HEK293 (cell line): Measurements from ENCODE around the gene PPP2R2B.

ENCODE experiments used
- CTCF ChIA-PET: fragments of 350-600 bp; formaldehyde crosslinking; extraction: SDS; loops from one replicate; lab custom pipeline; 2021; ENCODE audit warnings: antibody characterized with exemption; lab: Yijun Ruan, JAX
- POLR2A ChIA-PET: fragments of 300-600 bp; formaldehyde crosslinking; extraction: SDS; loops from one replicate; lab custom pipeline; 2020; ENCODE audit warnings: antibody characterized with exemption, inconsistent platforms; lab: Yijun Ruan, JAX
- H3K27ac ChIP-seq: fragments of 200-500 bp; sonication (Bioruptor generic); 2 replicates; pipeline ENCODE4 v1.5.1; 2014; ENCODE audit warnings: low read depth, low read length, control low read depth, inconsistent platforms; ENCODE audit errors: extremely low read depth
- H3K36me3 ChIP-seq, 2 experiments: fragments of 200-500 bp in 1 of 2; sonication (Bioruptor generic) in 1 of 2; 1 replicate in 1 of 2; 2 replicates in 1 of 2; pipeline ENCODE4 v1.5.1; 2014 to 2017; ENCODE audit warnings: inconsistent platforms in 2 of 2, low read length in 2 of 2; ENCODE audit not compliant: control insufficient read depth in 2 of 2, insufficient read depth in 1 of 2
- H3K4me1 ChIP-seq: fragments of 200-500 bp; sonication (Bioruptor generic); 2 replicates; pipeline ENCODE4 v1.5.1; 2014; ENCODE audit warnings: mild to moderate bottlenecking, low read length, inconsistent platforms; ENCODE audit not compliant: control insufficient read depth, insufficient read depth
- H3K4me3 ChIP-seq: 2 replicates; pipeline ENCODE4 v1.5.1; 2011; ENCODE audit warnings: low read depth, mild to moderate bottlenecking, control low read depth, low read length, moderate library complexity
- H3K9me3 ChIP-seq: fragments of 200-500 bp; sonication (Bioruptor generic); 2 replicates; pipeline ENCODE4 v1.5.1; 2014; ENCODE audit warnings: low read depth, low read length, inconsistent platforms; ENCODE audit not compliant: control insufficient read depth, insufficient read depth
- AEBP2 ChIP-seq: fragments of 450-650 bp; formaldehyde crosslinking; IDR thresholded peaks from 2 replicates; pipeline ENCODE4 v1.5.1; 2016; ENCODE audit warnings: missing biosample characterization, missing genetic modification characterization, borderline replicate concordance
- KLF16 ChIP-seq: fragments of 450-650 bp; formaldehyde crosslinking; IDR thresholded peaks from 2 replicates; pipeline ENCODE4 v1.5.1; 2017; ENCODE audit warnings: missing biosample characterization, missing genetic modification characterization
- SALL2 ChIP-seq: fragments of 450-650 bp; formaldehyde crosslinking; IDR thresholded peaks from 2 replicates; pipeline ENCODE4 v1.5.0; 2017; ENCODE audit warnings: missing biosample characterization, mild to moderate bottlenecking, missing genetic modification characterization, borderline replicate concordance
- SCRT1 ChIP-seq: fragments of 450-650 bp; formaldehyde crosslinking; IDR thresholded peaks from 2 replicates; pipeline ENCODE4 v1.5.1; 2016; ENCODE audit warnings: missing biosample characterization, missing genetic modification characterization, borderline replicate concordance
- ZBTB49 ChIP-seq: fragments of 450-650 bp; formaldehyde crosslinking; IDR thresholded peaks from 2 replicates; pipeline ENCODE4 v1.5.1; 2016; ENCODE audit warnings: missing biosample characterization, missing genetic modification characterization, low read depth
- ZBTB8A ChIP-seq: fragments of 450-650 bp; formaldehyde crosslinking; IDR thresholded peaks from 2 replicates; pipeline ENCODE4 v1.5.1; 2016; ENCODE audit warnings: missing biosample characterization, missing genetic modification characterization
- ZNF114 ChIP-seq: fragments of 450-650 bp; formaldehyde crosslinking; IDR thresholded peaks from 2 replicates; pipeline ENCODE4 v1.5.0; 2017; ENCODE audit warnings: missing biosample characterization, missing genetic modification characterization
- ZNF132 ChIP-seq: fragments of 450-650 bp; formaldehyde crosslinking; IDR thresholded peaks from 2 replicates; pipeline ENCODE4 v1.5.1; 2017; ENCODE audit warnings: missing biosample characterization, missing genetic modification characterization, borderline replicate concordance
- ZNF146 ChIP-seq: fragments of 450-650 bp; formaldehyde crosslinking; IDR thresholded peaks from 2 replicates; pipeline ENCODE4 v1.5.1; 2016; ENCODE audit warnings: missing biosample characterization, missing genetic modification characterization
- ZNF157 ChIP-seq: fragments of 450-650 bp; formaldehyde crosslinking; IDR thresholded peaks from 2 replicates; pipeline ENCODE4 v1.5.1; 2016; ENCODE audit warnings: missing biosample characterization, missing genetic modification characterization
- ZNF174 ChIP-seq: fragments of 450-650 bp; formaldehyde crosslinking; IDR thresholded peaks from 2 replicates; pipeline ENCODE4 v1.5.0; 2017; ENCODE audit warnings: missing biosample characterization, mild to moderate bottlenecking, missing genetic modification characterization
- ZNF2 ChIP-seq: fragments of 450-650 bp; formaldehyde crosslinking; IDR thresholded peaks from 2 replicates; pipeline ENCODE4 v1.5.1; 2016; ENCODE audit warnings: missing biosample characterization, missing genetic modification characterization
- ZNF239 ChIP-seq: fragments of 450-650 bp; formaldehyde crosslinking; IDR thresholded peaks from 2 replicates; pipeline ENCODE4 v1.5.1; 2016; ENCODE audit warnings: missing biosample characterization, missing genetic modification characterization
- ZNF248 ChIP-seq: fragments of 450-650 bp; formaldehyde crosslinking; IDR thresholded peaks from 2 replicates; pipeline ENCODE4 v1.5.1; 2017; ENCODE audit warnings: missing biosample characterization, missing genetic modification characterization
- ZNF341 ChIP-seq: fragments of 450-650 bp; formaldehyde crosslinking; IDR thresholded peaks from 2 replicates; pipeline ENCODE4; 2016; ENCODE audit warnings: low read depth, missing biosample characterization, missing genetic modification characterization
- ZNF354C ChIP-seq: fragments of 450-650 bp; formaldehyde crosslinking; IDR thresholded peaks from 2 replicates; pipeline ENCODE4 v1.5.1; 2016; ENCODE audit warnings: missing biosample characterization, missing genetic modification characterization, low read depth, borderline replicate concordance
- ZNF366 ChIP-seq: fragments of 450-650 bp; formaldehyde crosslinking; conservative IDR thresholded peaks from 2 replicates; pipeline ENCODE4 v1.5.1; 2016; ENCODE audit warnings: missing biosample characterization, missing genetic modification characterization
- ZNF394 ChIP-seq: fragments of 450-650 bp; formaldehyde crosslinking; IDR thresholded peaks from 2 replicates; pipeline ENCODE4 v1.5.1; 2016; ENCODE audit warnings: missing biosample characterization, missing genetic modification characterization, mild to moderate bottlenecking, moderate library complexity, borderline replicate concordance
- ZNF473 ChIP-seq: fragments of 450-650 bp; formaldehyde crosslinking; IDR thresholded peaks from 2 replicates; pipeline ENCODE4 v1.5.1; 2017; ENCODE audit warnings: missing biosample characterization, missing genetic modification characterization
- ZNF548 ChIP-seq: fragments of 450-650 bp; formaldehyde crosslinking; IDR thresholded peaks from 2 replicates; pipeline ENCODE4 v1.5.1; 2016; ENCODE audit warnings: missing biosample characterization, missing genetic modification characterization
- ZNF629 ChIP-seq: fragments of 450-650 bp; formaldehyde crosslinking; IDR thresholded peaks from 2 replicates; pipeline ENCODE4 v1.5.1; 2017; ENCODE audit warnings: missing biosample characterization, missing genetic modification characterization
- ZNF707 ChIP-seq: fragments of 450-650 bp; formaldehyde crosslinking; IDR thresholded peaks from 2 replicates; pipeline ENCODE4 v1.5.1; 2016; ENCODE audit warnings: missing biosample characterization, missing genetic modification characterization
- ZNF777 ChIP-seq: fragments of 450-650 bp; formaldehyde crosslinking; IDR thresholded peaks from 2 replicates; pipeline ENCODE4 v1.5.1; 2017; ENCODE audit warnings: missing biosample characterization, missing genetic modification characterization, borderline replicate concordance
- ZSCAN16 ChIP-seq: fragments of 450-650 bp; formaldehyde crosslinking; IDR thresholded peaks from 2 replicates; pipeline ENCODE4 v1.5.1; 2016; ENCODE audit warnings: missing biosample characterization, missing genetic modification characterization
- ZSCAN5A ChIP-seq: fragments of 450-650 bp; formaldehyde crosslinking; IDR thresholded peaks from 2 replicates; pipeline ENCODE4 v1.5.1; 2016; ENCODE audit warnings: missing biosample characterization, missing genetic modification characterization

Gene PPP2R2B

DNA sequence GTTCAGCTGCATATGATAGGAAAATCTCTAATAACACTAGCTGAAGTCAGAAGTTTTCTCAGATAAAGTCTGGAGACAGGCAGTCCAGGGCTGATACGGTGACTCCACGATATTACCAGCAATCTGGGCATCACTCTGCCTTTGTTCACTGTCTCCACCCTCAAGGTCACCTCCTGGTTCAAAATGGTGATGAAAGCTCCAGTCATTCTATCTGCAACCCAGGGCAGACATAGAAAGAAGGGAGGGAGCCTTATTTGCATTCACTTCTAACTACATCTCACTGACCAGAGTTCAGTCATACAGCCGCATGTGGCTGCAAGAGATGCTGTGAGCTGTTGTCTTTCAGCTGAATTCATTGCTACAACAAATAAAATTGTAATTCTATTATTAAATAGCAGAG, 340.1 kb downstream of the PPP2R2B start:
- Histone ChIP-seq H3K27ac (no peak overlapping the region), H3K4me1 (no peaks in the 10 kb centered on the region), H3K36me3 (no peaks in the 10 kb centered on the region), H3K4me3 (no peak overlapping the region), H3K9me3 (no peaks in the 10 kb centered on the region)
- ChIA-PET POLR2A (no interaction called here), CTCF (interaction anchor here (0.6 to 6.6 kb wide), 7 partner anchors 9 to 1040 kb away, joined by 3 to 115 read pairs (median 3); no protein-coding TSS in a partner anchor)
- TF ChIP-seq ZNF394 (tag by site-specific recombination) = no peak
- no peak for TF ChIP-seq SALL2 (tag by site-specific recombination)
- no peak for TF ChIP-seq ZNF239 (tag by site-specific recombination)
- TF ChIP-seq AEBP2 (tag by site-specific recombination) = no peak
- no peak for TF ChIP-seq ZNF548 (tag by site-specific recombination)
- no peak for TF ChIP-seq ZNF146 (tag by site-specific recombination)
- no peak for TF ChIP-seq ZNF132
- no peak for TF ChIP-seq ZNF777 (tag by site-specific recombination)
- TF ChIP-seq ZNF707 = no peak
- no peak for TF ChIP-seq ZNF157 (tag by site-specific recombination)
- TF ChIP-seq SCRT1 = no peak
- TF ChIP-seq ZNF629 (tag by site-specific recombination) = no peak
- no peak for TF ChIP-seq ZNF248 (tag by site-specific recombination)
- no peak for TF ChIP-seq ZNF354C (tag by site-specific recombination)
- TF ChIP-seq ZNF366 (tag by site-specific recombination) = no peak
- no peak for TF ChIP-seq ZNF473 (tag by site-specific recombination)
- TF ChIP-seq ZBTB8A (tag by site-specific recombination) = no peak
- TF ChIP-seq ZSCAN16 (tag by site-specific recombination) = no peak
- TF ChIP-seq ZNF174 (tag by site-specific recombination) = no peak
- TF ChIP-seq ZSCAN5A = no peak

- POLR2A ChIA-PET = no interaction called here
- H3K27ac ChIP-seq = no peak overlapping the region
- no peak for TF ChIP-seq ZNF2 (tag by site-specific recombination)
- TF ChIP-seq AEBP2 (tag by site-specific recombination) = no peak
- TF ChIP-seq KLF16 = no peak
- no peak for TF ChIP-seq ZNF394 (tag by site-specific recombination)
- TF ChIP-seq ZNF548 (tag by site-specific recombination) = no peak
- no peak for TF ChIP-seq ZNF114 (tag by site-specific recombination)
- TF ChIP-seq ZNF341 (tag by site-specific recombination) = no peak
- no peak for TF ChIP-seq ZBTB49 (tag by site-specific recombination)
- no peaks in the 10 kb centered on the region for H3K4me1 ChIP-seq
- no peaks in the 10 kb centered on the region for H3K36me3 ChIP-seq
- CTCF ChIA-PET = interaction anchor here (0.5 to 7.0 kb wide), 33 partner anchors 9 to 1044 kb away, joined by 3 to 94 read pairs (median 4); partner anchors contain the start of gene GPR151
- no peak overlapping the region for H3K4me3 ChIP-seq
- no peaks in the 10 kb centered on the region for H3K9me3 ChIP-seq
Measured at GRCh38 chr5:146533882-146534281, 344.7 kb downstream of the PPP2R2B start.
